Keratinocyte (primary cell): ENCODE results near the gene CLEC2A. TPM values are rescaled to one million over a fixed set of nuclear protein-coding genes. Genes with fewer than 3 reads are reported as not detected.

Experiments
- DNase-seq: peaks from one replicate; pipeline ENCODE4 v3.0.0-alpha.2; 2011; ENCODE audit warnings: low read depth, missing footprints, low spot score
- FAIRE-seq: peaks from 2 replicates; lab custom pipeline; 2011; peaks lifted over from hg19 to GRCh38; lab: Jason Lieb, UNC
- H2AFZ ChIP-seq: 2 replicates; pipeline ENCODE4 v1.6.0; 2012; ENCODE audit warnings: low read length, control low read depth, inconsistent platforms; ENCODE audit not compliant: control insufficient read depth
- H3K27ac ChIP-seq: 2 replicates; pipeline ENCODE4 v1.5.1; 2011; ENCODE audit warnings: low read length; ENCODE audit not compliant: control insufficient read depth, insufficient read depth
- H3K27me3 ChIP-seq: 3 replicates; pipeline ENCODE4 v1.6.0; 2011; ENCODE audit warnings: low read length; ENCODE audit not compliant: control insufficient read depth, insufficient read depth; ENCODE audit errors: extremely low read depth
- H3K36me3 ChIP-seq, 2 experiments: 2 replicates in 1 of 2; 3 replicates in 1 of 2; pipeline ENCODE4 v1.5.1; 2011; ENCODE audit warnings: low read length in 2 of 2, mild to moderate bottlenecking in 1 of 2; ENCODE audit not compliant: control insufficient read depth in 2 of 2, insufficient read depth in 2 of 2; ENCODE audit errors: extremely low read depth in 1 of 2
- H3K4me1 ChIP-seq: 3 replicates; pipeline ENCODE4 v1.5.1; 2011; ENCODE audit warnings: low read length; ENCODE audit not compliant: control insufficient read depth, insufficient read depth; ENCODE audit errors: extremely low read depth
- H3K4me2 ChIP-seq: 3 replicates; pipeline ENCODE4 v1.6.0; 2011; ENCODE audit warnings: low read depth, low read length; ENCODE audit not compliant: control insufficient read depth, insufficient read depth; ENCODE audit errors: extremely low read depth
- H3K4me3 ChIP-seq, 3 experiments: fragments of 200-600 bp in 1 of 3; sonication (generic) in 1 of 3; 2 replicates in 2 of 3; 3 replicates in 1 of 3; pipeline ENCODE4 v1.5.1; 2011 to 2016; ENCODE audit warnings: low read length in 3 of 3, mild to moderate bottlenecking in 3 of 3, control low read depth in 2 of 3, inconsistent platforms in 1 of 3, low read depth in 1 of 3, mixed read lengths in 1 of 3, mixed run types in 1 of 3, moderate library complexity in 1 of 3; ENCODE audit not compliant: control insufficient read depth in 2 of 3, insufficient read depth in 2 of 3; ENCODE audit errors: extremely low read depth in 1 of 3
- H3K79me2 ChIP-seq: 2 replicates; pipeline ENCODE4 v1.6.0; 2012; ENCODE audit warnings: low read length; ENCODE audit not compliant: control insufficient read depth, insufficient read depth
- H3K9ac ChIP-seq: 3 replicates; pipeline ENCODE4 v1.6.0; 2011; ENCODE audit warnings: low read length; ENCODE audit not compliant: control insufficient read depth, insufficient read depth; ENCODE audit errors: extremely low read depth
- H3K9me1 ChIP-seq: 3 replicates; pipeline ENCODE4 v1.6.0; 2011; ENCODE audit warnings: low read length; ENCODE audit not compliant: control insufficient read depth, insufficient read depth; ENCODE audit errors: extremely low read depth
- H3K9me3 ChIP-seq: 2 replicates; pipeline ENCODE4 v1.5.1; 2012; ENCODE audit warnings: low read depth, low read length; ENCODE audit not compliant: control insufficient read depth
- H4K20me1 ChIP-seq: 3 replicates; pipeline ENCODE4 v1.6.0; 2011; ENCODE audit warnings: low read length; ENCODE audit not compliant: control insufficient read depth, insufficient read depth; ENCODE audit errors: extremely low read depth
- EZH2 ChIP-seq: IDR thresholded peaks from one replicate; pipeline ENCODE4 v1.6.1; 2012; ENCODE audit warnings: inconsistent platforms, mild to moderate bottlenecking, low read length, moderate library complexity
- dilution Hi-C: fragments of 300-500 bp; cut with MboI; formaldehyde crosslinking; loops from one replicate; pipeline ENCODE4 v1.7.0; 2020; ENCODE audit warnings: low sequenced_read_pairs; ENCODE audit not compliant: extremely low pct_ligation_motif_present
- polyA plus RNA-seq, 5 experiments: library from polyadenylated mRNA; depleted of rRNA in 3 of 5; stranded (reverse) in 3 of 5; stranded (forward) in 1 of 5; unstranded in 1 of 5; fragments of >200 nt; gene quantifications; 1 replicate in 1 of 5; 2 replicates in 3 of 5; 3 replicates in 1 of 5; pipeline versions ENCODE4 v1.2.1 to v1.2.3, GENCODE V29; 2011 to 2012; ENCODE audit warnings: missing spikeins in 2 of 5, low read depth in 1 of 5, low replicate concordance in 1 of 5
- TF ChIP-seq, protein P1 (sequence below), 3 experiments: IDR thresholded peaks in 1 of 3; conservative IDR thresholded peaks in 1 of 3; optimal IDR thresholded peaks in 1 of 3; 2 replicates in 2 of 3; 3 replicates in 1 of 3; pipeline versions ENCODE3 to v1.5.1; 2011; ENCODE audit warnings: low read length in 3 of 3, mild to moderate bottlenecking in 3 of 3, moderate library complexity in 2 of 3, control low read depth in 1 of 3, inconsistent platforms in 1 of 3; ENCODE audit not compliant: insufficient read depth in 2 of 3; ENCODE audit errors: extremely low read depth in 1 of 3

CLEC2A gene
- polyA plus RNA-seq, 1 donor (not counting 4 experiments of a cell fraction or from before 2014, with no cell fraction given), result 0.88 TPM

DNA sequence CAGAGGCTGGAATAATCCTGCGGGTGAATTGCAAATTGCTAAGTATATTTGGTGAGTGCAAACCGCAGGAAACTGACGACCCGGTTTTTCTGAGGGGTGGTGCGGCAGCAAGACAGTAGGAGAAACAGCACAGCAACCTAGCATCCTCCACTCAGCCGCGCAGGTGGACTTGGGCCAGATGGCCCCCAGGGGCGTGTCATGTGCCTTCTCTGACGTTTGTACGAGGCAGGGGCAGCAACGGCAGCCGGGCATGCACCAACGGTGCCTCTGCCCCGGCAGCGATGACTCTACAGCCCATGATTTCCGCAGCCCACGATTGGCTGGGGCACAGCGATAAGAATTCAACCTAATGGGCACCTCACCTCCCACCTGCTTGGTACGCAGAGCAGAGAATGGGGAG is 11.1 kb upstream of the CLEC2A start:
- Histone ChIP-seq H3K4me2 (peak overlapping the region; percentile 67), H3K79me2 (no peaks in the 10 kb centered on the region), H3K9me1 (no peaks in the 10 kb centered on the region), H3K36me3 (no peaks in the 10 kb centered on the region), H2AFZ (peak overlapping the region; percentile 8), H4K20me1 (no peaks in the 10 kb centered on the region), H3K9ac (no peak overlapping the region), H3K27ac (no peak overlapping the region), H3K9me3 (no peaks in the 10 kb centered on the region), H3K4me1 (no peaks in the 10 kb centered on the region), H3K4me3 (peak overlapping the region in 1 of 3 experiments; percentile 23), H3K27me3 (peaks cover 6% of the 10 kb centered on the region)
- dilution Hi-C loops, result no loop called here
- TF ChIP-seq EZH2, result no peak
- TF ChIP-seq, protein P1, sequence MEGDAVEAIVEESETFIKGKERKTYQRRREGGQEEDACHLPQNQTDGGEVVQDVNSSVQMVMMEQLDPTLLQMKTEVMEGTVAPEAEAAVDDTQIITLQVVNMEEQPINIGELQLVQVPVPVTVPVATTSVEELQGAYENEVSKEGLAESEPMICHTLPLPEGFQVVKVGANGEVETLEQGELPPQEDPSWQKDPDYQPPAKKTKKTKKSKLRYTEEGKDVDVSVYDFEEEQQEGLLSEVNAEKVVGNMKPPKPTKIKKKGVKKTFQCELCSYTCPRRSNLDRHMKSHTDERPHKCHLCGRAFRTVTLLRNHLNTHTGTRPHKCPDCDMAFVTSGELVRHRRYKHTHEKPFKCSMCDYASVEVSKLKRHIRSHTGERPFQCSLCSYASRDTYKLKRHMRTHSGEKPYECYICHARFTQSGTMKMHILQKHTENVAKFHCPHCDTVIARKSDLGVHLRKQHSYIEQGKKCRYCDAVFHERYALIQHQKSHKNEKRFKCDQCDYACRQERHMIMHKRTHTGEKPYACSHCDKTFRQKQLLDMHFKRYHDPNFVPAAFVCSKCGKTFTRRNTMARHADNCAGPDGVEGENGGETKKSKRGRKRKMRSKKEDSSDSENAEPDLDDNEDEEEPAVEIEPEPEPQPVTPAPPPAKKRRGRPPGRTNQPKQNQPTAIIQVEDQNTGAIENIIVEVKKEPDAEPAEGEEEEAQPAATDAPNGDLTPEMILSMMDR (optimal IDR thresholded peaks at IDR 0.05 in 1 of 3, IDR thresholded peaks at IDR 0.05 in 1 of 3, conservative IDR thresholded peaks at IDR 0.05 in 1 of 3; ENCODE audit: extremely low read depth in 1 of 3, insufficient read depth in 2 of 3, low read length in 3 of 3), result no peak
- DNase-seq (no peak), FAIRE-seq (no peak)

DNA sequence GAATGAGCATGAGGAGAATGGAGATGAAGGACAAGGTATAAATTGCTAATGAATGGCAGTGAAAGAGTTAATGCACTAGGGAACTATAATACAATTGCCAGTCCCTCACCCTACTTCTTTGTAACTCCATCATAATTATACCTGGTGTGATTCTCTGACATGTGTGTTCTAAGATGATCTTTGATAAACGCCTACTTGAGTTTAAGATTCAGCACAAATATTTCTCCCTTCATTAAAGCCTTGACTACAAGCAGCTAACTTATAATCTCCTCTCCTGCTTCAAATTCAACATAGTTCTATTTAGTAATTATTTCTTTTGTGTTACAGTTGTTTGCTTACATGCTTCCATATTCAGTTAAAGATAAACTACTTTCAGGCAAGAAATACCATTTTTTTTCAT is 9.7 kb upstream of the CLEC2A start:
- no peak overlapping the region for H3K9ac ChIP-seq
- H3K4me1 ChIP-seq, result no peaks in the 10 kb centered on the region
- peaks cover 6% of the 10 kb centered on the region for H3K27me3 ChIP-seq
- H3K9me1 ChIP-seq, result no peaks in the 10 kb centered on the region
- H3K79me2 ChIP-seq, result no peaks in the 10 kb centered on the region
- H2AFZ ChIP-seq, result no peak overlapping the region
- H3K36me3 ChIP-seq, result no peaks in the 10 kb centered on the region
- no peak overlapping the region for H3K4me3 ChIP-seq
- DNase-seq (no peak), FAIRE-seq (no peak)
- H3K27ac ChIP-seq, result no peak overlapping the region
- dilution Hi-C loops, result no loop called here
- no peak for TF ChIP-seq EZH2
- TF ChIP-seq, protein P1 (optimal IDR thresholded peaks at IDR 0.05 in 1 of 3, IDR thresholded peaks at IDR 0.05 in 1 of 3, conservative IDR thresholded peaks at IDR 0.05 in 1 of 3; ENCODE audit: extremely low read depth in 1 of 3, insufficient read depth in 2 of 3, low read length in 3 of 3), result no peak
- no peaks in the 10 kb centered on the region for H4K20me1 ChIP-seq
- no peaks in the 10 kb centered on the region for H3K9me3 ChIP-seq
- no peak overlapping the region for H3K4me2 ChIP-seq
